Anterior cingulate cortex (tissue), 58 donors: ENCODE results near the gene ANKS1B.

Experiments used
- DNase-seq, 58 donors: peaks; one replicate each; lab custom pipeline; 2025; lab: John Stamatoyannopoulos, UW

ANKS1B gene

GRCh38 chr12:98733667-98734350 is 1250.9 kb downstream of the ANKS1B start:
- no peak for DNase-seq

GRCh38 chr12:98730412-98730811 is 1254.3 kb downstream of the ANKS1B start:
- DNase-seq = no peak

- no peak for DNase-seq
Measured at GRCh38 chr12:98727196-98727595, 1257.5 kb downstream of the ANKS1B start.

- peak in 45 of 58 donors; percentile 7 to 87 (median 54) for DNase-seq
Measured at GRCh38 chr12:98725476-98726247, 1259.1 kb downstream of the ANKS1B start.

GRCh38 chr12:98724384-98725155 is 1260.2 kb downstream of the ANKS1B start:
- DNase-seq = no peak

GRCh38 chr12:98721204-98721702 is 1263.5 kb downstream of the ANKS1B start:
- no peak for DNase-seq

GRCh38 chr12:98719515-98720504 is 1264.9 kb downstream of the ANKS1B start:
- DNase-seq = no peak

GRCh38 chr12:98714426-98714825 is 1270.3 kb downstream of the ANKS1B start:
- DNase-seq = no peak

GRCh38 chr12:98709022-98709421 is 1275.7 kb downstream of the ANKS1B start:
- no peak for DNase-seq

- no peak for DNase-seq
Measured at GRCh38 chr12:98701166-98701565, 1283.6 kb downstream of the ANKS1B start.

- DNase-seq = no peak
Measured at GRCh38 chr12:98699586-98699985, 1285.2 kb downstream of the ANKS1B start.

- DNase-seq = peak in 53 of 58 donors; percentile 2 to 75 (median 46)
Measured at GRCh38 chr12:98698603-98699463, 1285.9 kb downstream of the ANKS1B start.

- DNase-seq = no peak
Measured at GRCh38 chr12:98697209-98697608, 1287.5 kb downstream of the ANKS1B start.

- DNase-seq = no peak
Measured at GRCh38 chr12:98696036-98696646, 1288.6 kb downstream of the ANKS1B start.

GRCh38 chr12:98691351-98691750 is 1293.4 kb downstream of the ANKS1B start:
- DNase-seq = no peak

GRCh38 chr12:98686603-98687002 is 1298.1 kb downstream of the ANKS1B start:
- DNase-seq = no peak
